Measurements from ENCODE around the gene INTS15.
"Not testable (repeated sequence)": the region's sequence is repeated elsewhere in the genome, so short reads cannot be mapped to it uniquely, and the experiment has no call there.

The INTS15 gene

DNA sequence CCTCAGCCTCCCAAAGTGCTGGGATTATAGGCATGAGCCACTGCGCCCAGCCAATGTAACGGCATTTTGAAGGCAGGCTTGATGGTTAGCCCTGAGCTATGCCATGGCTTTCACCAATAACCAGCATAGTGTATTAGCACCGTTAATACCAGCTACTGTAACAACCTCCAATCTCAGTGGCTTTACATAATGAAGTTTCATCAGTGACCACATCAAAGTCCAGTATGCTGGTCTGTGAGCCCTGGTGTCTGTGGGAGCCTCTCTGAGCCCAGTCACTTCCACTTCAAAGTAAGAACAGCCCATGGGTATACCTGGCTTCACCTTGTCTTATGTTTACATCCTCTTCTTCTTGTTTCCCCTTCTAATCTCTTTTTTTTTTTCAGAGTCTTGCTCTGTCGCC lies 24.2 kb upstream of the INTS15 start:
- TF ChIP-seq, protein P1, sequence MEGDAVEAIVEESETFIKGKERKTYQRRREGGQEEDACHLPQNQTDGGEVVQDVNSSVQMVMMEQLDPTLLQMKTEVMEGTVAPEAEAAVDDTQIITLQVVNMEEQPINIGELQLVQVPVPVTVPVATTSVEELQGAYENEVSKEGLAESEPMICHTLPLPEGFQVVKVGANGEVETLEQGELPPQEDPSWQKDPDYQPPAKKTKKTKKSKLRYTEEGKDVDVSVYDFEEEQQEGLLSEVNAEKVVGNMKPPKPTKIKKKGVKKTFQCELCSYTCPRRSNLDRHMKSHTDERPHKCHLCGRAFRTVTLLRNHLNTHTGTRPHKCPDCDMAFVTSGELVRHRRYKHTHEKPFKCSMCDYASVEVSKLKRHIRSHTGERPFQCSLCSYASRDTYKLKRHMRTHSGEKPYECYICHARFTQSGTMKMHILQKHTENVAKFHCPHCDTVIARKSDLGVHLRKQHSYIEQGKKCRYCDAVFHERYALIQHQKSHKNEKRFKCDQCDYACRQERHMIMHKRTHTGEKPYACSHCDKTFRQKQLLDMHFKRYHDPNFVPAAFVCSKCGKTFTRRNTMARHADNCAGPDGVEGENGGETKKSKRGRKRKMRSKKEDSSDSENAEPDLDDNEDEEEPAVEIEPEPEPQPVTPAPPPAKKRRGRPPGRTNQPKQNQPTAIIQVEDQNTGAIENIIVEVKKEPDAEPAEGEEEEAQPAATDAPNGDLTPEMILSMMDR (conservative IDR thresholded peaks at IDR 0.05; ENCODE audit: low read depth, low read length), result no peak
- no peak overlapping the region for H3K4me3 ChIP-seq (ENCODE audit: low read length)

DNA sequence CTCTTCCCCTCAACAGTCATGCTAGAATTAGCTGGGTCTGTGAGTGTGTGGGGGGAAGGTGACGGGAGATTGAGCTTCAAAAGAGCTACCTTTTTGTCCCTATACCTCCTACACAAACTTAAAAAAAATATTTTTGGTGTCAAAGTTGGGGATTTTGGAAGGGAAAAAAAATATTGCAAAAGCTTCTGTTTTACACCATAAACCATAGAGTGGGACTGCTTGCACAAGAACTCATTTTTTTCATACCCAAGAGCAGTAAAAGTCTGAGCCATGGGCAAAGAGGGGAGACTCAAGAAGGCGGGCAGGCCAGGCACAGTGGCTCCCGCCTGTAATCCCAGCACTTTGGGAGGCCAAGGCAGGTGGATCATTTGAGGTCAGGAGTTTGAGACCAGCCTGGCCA lies 21.9 kb upstream of the INTS15 start:
- H3K4me3 ChIP-seq (ENCODE audit: low read length), result no peak overlapping the region
- DNase-seq (ENCODE audit: low read depth), result no peak
- TF ChIP-seq, protein P1 (conservative IDR thresholded peaks at IDR 0.05; ENCODE audit: low read depth, low read length), result no peak

More for the DNA sequence above, 24.2 kb upstream of the INTS15 start:
- DNase-seq (ENCODE audit: low read depth), result no peak

DNA sequence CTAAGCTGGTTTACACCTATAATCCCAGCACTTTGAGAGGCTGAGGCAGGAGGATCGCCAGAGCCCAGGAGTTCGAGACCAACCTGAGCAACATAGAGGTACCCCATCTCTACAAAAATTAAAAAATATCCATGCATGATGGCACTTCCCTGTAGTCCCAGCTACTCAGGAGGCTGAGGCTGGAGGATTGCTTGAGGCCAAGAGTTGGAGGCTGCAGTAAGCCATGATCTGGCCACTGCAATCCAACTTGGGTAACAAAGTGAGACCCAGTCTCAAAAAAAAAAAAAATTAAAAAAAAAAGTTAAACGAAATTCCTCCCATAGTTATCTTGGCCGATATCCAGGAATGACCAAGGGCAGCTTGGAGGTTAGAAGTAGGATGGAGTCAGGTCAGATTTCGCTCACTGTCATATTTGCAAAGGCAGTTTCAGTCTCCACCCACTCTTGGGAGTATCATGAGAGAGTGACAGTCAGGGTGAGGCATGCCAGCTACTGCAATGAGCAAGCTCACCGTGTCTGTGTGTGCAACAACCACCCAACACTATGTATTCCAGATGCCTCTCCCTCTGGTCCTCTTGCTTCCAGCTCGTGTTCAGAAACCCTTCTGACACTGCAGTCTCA lies 18.6 kb upstream of the INTS15 start:
- no peak for DNase-seq (ENCODE audit: low read depth)
- TF ChIP-seq, protein P1 (conservative IDR thresholded peaks at IDR 0.05; ENCODE audit: low read depth, low read length), result no peak
- no peak overlapping the region for H3K4me3 ChIP-seq (ENCODE audit: low read length)

DNA sequence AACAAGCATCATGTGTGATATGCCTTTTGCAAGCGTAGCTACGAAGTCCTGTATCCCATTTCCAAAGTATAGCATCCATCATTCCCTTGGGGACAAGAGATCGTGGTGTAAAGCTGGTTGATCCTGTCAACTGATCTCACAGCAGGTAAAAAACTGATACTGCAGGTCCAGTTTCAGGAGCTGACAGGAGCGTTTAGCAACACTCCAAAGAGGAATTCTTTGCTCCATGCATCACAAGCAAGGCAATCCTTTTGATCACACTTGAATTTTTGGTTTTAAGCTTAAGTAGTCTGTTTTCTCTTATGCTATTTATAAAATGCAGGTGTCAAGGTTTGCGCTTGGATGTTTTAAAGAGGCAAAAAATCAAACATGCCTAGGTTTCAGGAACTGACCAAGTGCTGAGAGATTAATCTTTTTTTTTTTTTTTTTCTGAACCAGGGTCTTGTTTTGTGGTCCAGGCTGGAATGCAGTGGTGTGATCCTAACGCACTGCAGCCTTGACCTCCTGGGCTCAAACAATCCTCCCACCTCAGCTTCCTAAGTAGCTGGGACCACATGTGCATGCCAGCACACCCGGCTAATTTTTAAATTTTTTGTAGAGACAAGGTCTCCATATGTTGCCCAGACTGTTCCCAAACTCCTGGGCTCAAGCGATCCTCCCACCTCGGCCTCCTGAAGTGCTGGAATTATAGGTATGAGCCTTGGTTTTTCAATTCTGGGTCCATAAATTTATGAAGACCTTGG lies 14.4 kb upstream of the INTS15 start:
- TF ChIP-seq, protein P1 (conservative IDR thresholded peaks at IDR 0.05; ENCODE audit: low read depth, low read length), result no peak

DNA sequence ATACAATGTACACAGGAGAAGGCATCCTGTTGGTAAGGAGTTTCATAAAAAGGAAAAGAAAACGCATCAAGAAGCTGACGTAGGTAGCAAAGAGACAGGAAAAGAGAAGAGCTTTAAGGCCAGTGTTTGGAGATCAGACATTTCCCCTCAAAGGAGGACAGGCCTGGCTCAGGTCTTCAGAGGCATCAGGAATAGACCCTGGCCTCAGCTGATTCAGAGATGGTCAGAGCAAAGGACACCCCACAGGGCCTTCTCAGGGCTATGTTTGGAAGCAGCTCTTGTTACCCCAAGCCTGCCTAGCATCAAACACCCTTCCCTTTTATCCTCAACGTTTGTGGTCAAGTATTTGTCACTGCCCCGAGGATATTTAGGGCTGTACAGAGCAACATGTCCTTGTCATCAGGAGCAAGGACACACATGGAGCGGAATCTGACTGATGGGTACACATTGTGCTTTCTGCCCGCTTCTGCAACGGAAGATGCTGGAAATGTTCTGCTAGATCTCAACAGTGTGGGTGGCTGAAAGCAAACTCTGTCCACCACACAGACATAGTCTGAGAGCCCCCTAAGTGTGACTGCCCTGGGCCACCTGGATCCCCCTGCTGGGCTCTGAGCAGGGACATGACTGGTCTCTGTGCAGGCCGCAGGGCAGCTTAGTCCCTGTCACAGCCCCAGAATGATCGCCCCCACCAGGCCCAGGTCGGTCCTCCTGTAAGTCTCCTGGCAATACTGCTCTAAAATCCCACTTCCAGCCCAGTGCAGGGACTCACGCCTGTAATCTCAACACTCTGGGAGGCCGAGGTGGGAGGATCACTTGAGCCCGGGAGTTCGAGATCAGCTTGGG lies 13.6 kb upstream of the INTS15 start:
- H3K4me3 ChIP-seq (ENCODE audit: low read length), result peak overlapping the region; percentile 76
- DNase-seq (ENCODE audit: low read depth), result no peak

More for the DNA sequence above, 14.4 kb upstream of the INTS15 start:
- H3K4me3 ChIP-seq (ENCODE audit: low read length), result no peak overlapping the region
- DNase-seq (ENCODE audit: low read depth), result no peak

DNA sequence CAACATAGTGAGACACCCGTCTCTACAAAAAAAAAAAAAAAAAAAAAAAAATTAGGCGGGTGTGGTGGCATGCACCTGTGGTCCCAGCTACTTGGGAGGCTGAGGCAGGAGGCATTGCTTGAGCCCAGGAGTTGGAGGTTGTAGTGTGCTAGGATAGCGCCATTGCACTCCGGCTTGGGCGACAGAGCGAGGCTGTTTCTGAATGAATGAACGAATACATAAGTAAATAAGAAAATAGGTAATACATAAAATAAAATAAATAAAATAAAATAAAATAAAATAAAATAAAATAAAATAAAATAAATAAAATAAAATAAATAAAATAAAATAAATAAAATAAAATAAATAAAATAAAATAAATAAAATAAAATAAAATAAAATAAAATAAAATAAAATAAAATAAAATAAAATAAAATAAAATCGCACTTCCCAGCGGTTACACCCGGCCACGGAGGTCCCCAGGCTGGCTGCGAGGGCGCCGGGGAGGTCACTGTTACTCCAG lies 12.9 kb upstream of the INTS15 start:
- peak overlapping the region; percentile 76 for H3K4me3 ChIP-seq (ENCODE audit: low read length)
- DNase-seq (ENCODE audit: low read depth), result not testable (repeated sequence)

More for the DNA sequence above, 13.6 kb upstream of the INTS15 start:
- TF ChIP-seq, protein P1 (conservative IDR thresholded peaks at IDR 0.05; ENCODE audit: low read depth, low read length), result no peak

All from retinal pigment epithelial cell (primary cell).